HFFc6 (cell line): ENCODE data around the gene RPS25. TPM values are rescaled to one million over a fixed set of nuclear protein-coding genes. Genes with fewer than 3 reads are reported as not detected.
"Not testable (repeated sequence)": the region's sequence is repeated elsewhere in the genome, so short reads cannot be mapped to it uniquely, and the experiment has no call there.

Source experiments
- DNase-seq: peaks from one replicate; pipeline ENCODE4 v3.0.0-alpha.2; 2018
- H3K27ac Mint-ChIP-seq: 2 replicates; pipeline ENCODE4 v1.8.0; 2020; ENCODE audit warnings: mild to moderate bottlenecking, mixed read lengths
- H3K27me3 Mint-ChIP-seq: 2 replicates; pipeline ENCODE4 v1.8.0; 2021; ENCODE audit warnings: mild to moderate bottlenecking, moderate library complexity, mixed read lengths; ENCODE audit not compliant: insufficient read depth
- H3K36me3 Mint-ChIP-seq: 2 replicates; pipeline ENCODE4 v1.8.0; 2021; ENCODE audit warnings: low read depth, mixed read lengths
- H3K4me1 Mint-ChIP-seq: 2 replicates; pipeline ENCODE4 v1.8.0; 2020; ENCODE audit warnings: low read depth, mixed read lengths
- H3K4me3 Mint-ChIP-seq: 2 replicates; pipeline ENCODE4 v1.8.0; 2020; ENCODE audit warnings: mild to moderate bottlenecking, moderate library complexity, mixed read lengths
- H3K9me3 Mint-ChIP-seq: 2 replicates; pipeline ENCODE4 v1.8.0; 2020; ENCODE audit warnings: mild to moderate bottlenecking, mixed read lengths
- total RNA-seq, 6 experiments: library from RNA; stranded (reverse); fragmentation: NEBNext Ultra II Directional; extraction: Animal tissue kit (Norgen Biotek cat#: 25700); gene quantifications; 2 replicates in 1 of 6; 3 replicates in 5 of 6; pipeline ENCODE4 v1.2.3, GENCODE V29; 2021
- TF ChIP-seq, protein P1 (sequence below): fragments of 200-600 bp; sonication (generic); IDR thresholded peaks from 2 replicates; pipeline ENCODE4 v1.5.0; 2021; ENCODE audit warnings: antibody characterized with exemption, mild to moderate bottlenecking

Gene RPS25
- total RNA-seq, 6 experiments from 2014 or later, result 699 to 981 (median 857) TPM

DNA sequence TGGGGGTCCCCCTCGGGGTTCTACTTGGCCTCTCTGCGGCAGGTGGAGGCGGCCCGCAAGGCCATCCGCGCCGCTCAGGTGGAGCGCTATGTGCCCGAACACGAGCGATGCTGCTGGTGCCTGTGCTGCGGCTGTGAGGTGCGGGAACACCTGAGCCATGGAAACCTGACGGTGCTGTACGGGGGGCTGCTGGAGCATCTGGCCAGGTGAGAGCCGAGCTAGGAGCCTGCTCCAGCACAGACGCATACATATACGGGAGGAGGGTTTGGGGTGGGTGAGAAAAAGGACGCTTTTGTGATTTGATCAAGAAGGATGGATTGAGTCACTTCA lies 19.8 kb downstream of the RPS25 start:
- Mint-ChIP-seq H3K27me3 (no peaks in the 10 kb centered on the region; the same call in 1 of the 2 replicates), H3K36me3 (peaks cover 29% of the 10 kb centered on the region), H3K27ac (peak overlapping the region; percentile 88), H3K4me1 (peaks cover 43% of the 10 kb centered on the region), H3K4me3 (peak overlapping the region; percentile 90), H3K9me3 (no peaks in the 10 kb centered on the region)
- no peak for DNase-seq
- TF ChIP-seq, protein P1, sequence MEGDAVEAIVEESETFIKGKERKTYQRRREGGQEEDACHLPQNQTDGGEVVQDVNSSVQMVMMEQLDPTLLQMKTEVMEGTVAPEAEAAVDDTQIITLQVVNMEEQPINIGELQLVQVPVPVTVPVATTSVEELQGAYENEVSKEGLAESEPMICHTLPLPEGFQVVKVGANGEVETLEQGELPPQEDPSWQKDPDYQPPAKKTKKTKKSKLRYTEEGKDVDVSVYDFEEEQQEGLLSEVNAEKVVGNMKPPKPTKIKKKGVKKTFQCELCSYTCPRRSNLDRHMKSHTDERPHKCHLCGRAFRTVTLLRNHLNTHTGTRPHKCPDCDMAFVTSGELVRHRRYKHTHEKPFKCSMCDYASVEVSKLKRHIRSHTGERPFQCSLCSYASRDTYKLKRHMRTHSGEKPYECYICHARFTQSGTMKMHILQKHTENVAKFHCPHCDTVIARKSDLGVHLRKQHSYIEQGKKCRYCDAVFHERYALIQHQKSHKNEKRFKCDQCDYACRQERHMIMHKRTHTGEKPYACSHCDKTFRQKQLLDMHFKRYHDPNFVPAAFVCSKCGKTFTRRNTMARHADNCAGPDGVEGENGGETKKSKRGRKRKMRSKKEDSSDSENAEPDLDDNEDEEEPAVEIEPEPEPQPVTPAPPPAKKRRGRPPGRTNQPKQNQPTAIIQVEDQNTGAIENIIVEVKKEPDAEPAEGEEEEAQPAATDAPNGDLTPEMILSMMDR, result no peak

DNA sequence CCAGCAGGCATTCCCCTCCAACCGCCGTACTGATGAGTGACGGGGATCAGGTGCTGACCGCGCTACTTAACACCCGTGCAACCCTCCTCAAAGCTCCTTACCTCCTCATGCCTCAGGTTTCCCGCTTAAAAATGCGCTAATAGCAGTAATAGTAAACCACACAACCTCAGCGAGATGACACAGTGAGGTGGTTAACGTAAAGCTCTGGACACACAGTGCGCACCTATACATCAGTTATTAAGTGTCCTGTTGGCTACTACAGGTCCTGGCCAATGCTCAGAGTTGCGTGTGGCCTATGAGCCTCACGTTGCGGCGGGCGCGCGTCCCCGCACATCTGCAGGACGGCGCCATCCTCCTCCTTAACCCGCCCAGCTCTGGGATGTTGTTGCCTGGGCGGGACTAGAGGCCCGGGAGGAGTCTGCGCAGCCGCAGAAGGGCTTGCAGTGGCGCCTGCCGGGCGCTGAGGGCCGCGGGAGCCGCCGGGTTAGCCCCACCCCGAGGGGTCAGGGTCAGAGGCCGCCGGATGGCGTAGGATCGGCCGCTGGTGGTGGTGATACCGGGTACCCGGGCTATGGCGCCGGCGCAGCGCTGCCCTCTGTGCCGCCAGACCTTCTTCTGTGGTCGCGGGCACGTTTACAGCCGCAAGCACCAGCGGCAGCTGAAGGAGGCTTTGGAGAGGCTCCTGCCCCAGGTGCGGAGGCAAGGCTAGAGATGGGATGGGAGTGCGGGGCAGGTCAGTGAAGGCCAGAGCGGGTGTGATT lies 20.3 kb downstream of the RPS25 start, which contains the start of gene CENATAC:
TSS of gene CENATAC (plus strand) at position 512 of the 761 bp plus-strand sequence. CDS start at position 572, 60 bp downstream.
- peaks cover 24% of the 10 kb centered on the region for H3K36me3 Mint-ChIP-seq
- no peaks in the 10 kb centered on the region for H3K9me3 Mint-ChIP-seq
- peak within 1 kb of the TSS; percentile 88 for H3K27ac Mint-ChIP-seq
- peak within 1 kb of the TSS; percentile 90 for H3K4me3 Mint-ChIP-seq
- H3K27me3 Mint-ChIP-seq, result no peaks in the 10 kb centered on the region; the same call in 1 of the 2 replicates
- H3K4me1 Mint-ChIP-seq, result peaks cover 43% of the 10 kb centered on the region
- peak; percentile 78 for DNase-seq
- TF ChIP-seq, protein P1, result peak; percentile 7; the same call in 1 of the 2 replicates

DNA sequence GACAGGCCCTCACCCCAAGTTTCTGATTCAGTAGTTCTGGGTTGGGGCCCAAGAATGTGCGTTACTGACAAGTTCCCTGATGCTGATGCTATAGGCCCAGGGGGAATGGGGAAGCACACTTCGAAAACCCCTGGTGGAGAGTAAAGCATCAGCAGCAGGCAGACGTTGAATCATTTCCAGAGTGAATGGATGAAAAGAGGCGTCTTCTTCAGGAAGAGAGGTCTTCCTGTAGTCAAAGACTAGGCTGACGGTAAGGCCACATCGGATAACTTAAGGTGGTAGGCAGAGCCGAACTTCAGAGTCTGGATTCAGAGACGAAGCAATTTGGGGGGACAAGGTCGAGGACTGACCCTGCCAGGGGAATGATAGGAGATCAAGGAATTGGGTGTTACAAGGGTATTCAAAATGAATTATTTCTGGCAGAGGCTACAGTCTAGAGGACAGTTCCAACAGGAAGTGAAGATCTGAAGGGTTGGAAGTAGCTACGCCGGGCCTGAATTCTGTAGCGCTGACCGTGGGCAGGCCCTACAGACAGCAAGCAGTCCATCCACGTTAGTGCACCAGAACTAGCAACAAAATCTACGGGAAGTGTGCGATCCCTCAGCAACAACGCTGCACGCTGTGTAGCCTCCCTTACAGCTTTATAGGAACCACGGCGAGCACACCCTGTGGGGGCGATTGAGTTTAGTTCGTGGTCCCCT lies 21.1 kb downstream of the RPS25 start:
- Mint-ChIP-seq H3K36me3 (peaks cover 23% of the 10 kb centered on the region), H3K4me1 (peaks cover 43% of the 10 kb centered on the region), H3K4me3 (peak overlapping the region; percentile 90), H3K9me3 (no peaks in the 10 kb centered on the region), H3K27ac (peak overlapping the region; percentile 88), H3K27me3 (no peaks in the 10 kb centered on the region; the same call in 1 of the 2 replicates)
- no peak for DNase-seq
- TF ChIP-seq, protein P1, result peak; percentile 57

DNA sequence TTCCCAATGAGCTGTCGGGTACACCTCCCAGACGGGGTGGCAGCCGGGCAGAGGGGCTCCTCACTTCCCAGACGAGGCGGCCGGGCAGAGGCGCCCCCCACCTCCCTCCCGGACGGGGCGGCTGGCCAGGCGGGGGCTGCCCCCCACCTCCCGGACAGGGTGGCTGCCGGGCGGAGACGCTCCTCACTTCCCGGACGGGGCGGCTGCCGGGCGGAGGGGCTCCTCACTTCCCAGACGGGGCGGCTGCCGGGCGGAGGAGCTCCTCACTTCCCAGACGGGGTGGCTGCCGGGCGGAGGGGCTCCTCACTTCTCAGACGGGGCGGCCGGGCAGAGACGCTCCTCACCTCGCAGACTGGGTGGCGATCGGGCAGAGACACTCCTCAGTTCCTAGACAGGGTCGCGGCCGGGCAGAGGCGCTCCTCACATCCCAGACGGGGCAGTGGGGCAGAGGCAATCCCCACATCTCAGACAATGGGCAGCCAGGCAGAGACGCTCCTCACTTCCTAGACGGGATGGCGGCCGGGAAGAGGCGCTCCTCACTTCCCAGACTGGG lies 26.6 kb downstream of the RPS25 start:
- not testable (repeated sequence) for H3K27me3 Mint-ChIP-seq, H3K4me1 Mint-ChIP-seq, H3K27ac Mint-ChIP-seq, DNase-seq, H3K9me3 Mint-ChIP-seq, H3K4me3 Mint-ChIP-seq, H3K36me3 Mint-ChIP-seq

DNA sequence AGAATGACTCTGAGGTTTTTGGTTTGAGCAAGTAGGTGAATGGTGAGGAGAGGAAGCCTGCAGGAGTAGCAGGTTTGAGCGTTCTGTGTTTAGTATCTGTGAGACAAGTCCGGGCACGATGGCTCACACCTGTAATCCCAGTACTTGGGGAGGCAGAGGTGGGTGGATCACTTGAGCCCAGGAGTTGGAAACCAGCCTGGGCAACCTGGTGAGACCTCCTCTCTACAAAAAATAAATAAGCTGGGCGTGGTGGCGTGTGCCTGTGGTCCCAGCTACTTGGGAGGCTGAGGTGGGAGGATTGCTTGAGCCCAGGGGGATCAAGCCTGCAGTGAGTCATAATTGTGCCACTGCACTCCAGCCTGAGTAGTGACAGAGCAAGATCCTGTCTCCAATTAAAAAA lies 29.9 kb downstream of the RPS25 start:
- H3K9me3 Mint-ChIP-seq, result no peaks in the 10 kb centered on the region
- no peak overlapping the region for H3K4me3 Mint-ChIP-seq
- peaks cover 5% of the 10 kb centered on the region; the same call in 1 of the 2 replicates for H3K27me3 Mint-ChIP-seq
- H3K27ac Mint-ChIP-seq, result no peak overlapping the region
- H3K36me3 Mint-ChIP-seq, result no peaks in the 10 kb centered on the region
- DNase-seq, result no peak
- TF ChIP-seq, protein P1, result no peak
- H3K4me1 Mint-ChIP-seq, result no peaks in the 10 kb centered on the region

DNA sequence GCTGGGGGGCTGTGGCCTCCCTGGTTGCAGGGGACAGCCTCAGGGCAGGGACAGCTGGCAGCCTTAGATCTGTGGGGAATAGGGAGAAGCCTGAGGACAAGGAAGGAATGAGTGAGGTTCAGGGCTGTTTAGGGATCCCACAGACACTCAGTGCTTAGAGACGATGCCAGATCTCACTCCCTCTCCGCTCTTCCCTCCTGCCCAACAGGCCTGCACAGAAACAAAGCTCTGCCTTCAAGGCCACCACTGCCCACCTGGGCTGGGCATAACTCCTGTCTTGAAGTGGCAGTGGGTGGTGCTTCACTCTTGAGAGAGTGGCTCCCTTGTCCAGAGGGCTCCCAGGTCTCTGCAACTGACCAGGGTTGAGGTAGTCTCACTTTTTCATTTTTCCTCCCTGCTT lies 33.3 kb downstream of the RPS25 start:
- Mint-ChIP-seq H3K4me1 (no peaks in the 10 kb centered on the region), H3K27me3 (peaks cover 17% of the 10 kb centered on the region), H3K9me3 (no peaks in the 10 kb centered on the region), H3K4me3 (no peak overlapping the region), H3K27ac (no peak overlapping the region), H3K36me3 (no peaks in the 10 kb centered on the region)
- TF ChIP-seq, protein P1, result no peak
- DNase-seq, result no peak

DNA sequence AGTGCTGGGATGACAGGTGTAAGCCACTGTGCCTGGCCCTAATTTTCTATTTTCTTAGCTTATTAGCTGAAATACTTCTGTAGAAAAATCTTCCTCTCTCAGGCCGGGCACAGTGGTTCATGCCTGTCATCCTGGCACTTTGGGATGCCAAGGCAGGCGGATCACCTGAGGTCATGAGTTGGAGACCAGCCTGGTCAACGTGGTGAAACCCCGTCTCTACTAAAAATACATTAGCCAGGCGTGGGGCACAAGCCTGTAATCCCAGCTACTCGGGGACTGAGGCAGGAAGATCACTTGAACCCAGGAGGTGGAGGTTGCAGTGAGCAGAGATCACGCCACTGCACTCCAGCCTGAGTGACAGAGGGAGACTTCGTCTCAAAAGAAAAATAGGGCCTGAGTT lies 33.8 kb downstream of the RPS25 start:
- H3K36me3 Mint-ChIP-seq, H3K4me3 Mint-ChIP-seq, H3K9me3 Mint-ChIP-seq, H3K27ac Mint-ChIP-seq, DNase-seq, H3K4me1 Mint-ChIP-seq: not testable (repeated sequence)
- peaks cover 20% of the 10 kb centered on the region for H3K27me3 Mint-ChIP-seq
